ENCODE results near the gene RGS12.

The RGS12 gene

GRCh38 chr4:3334316-3334715 is 41.5 kb downstream of the RGS12 start:
- no peak overlapping the region for H3K4me3 ChIP-seq (ENCODE audit: low read depth, low read length)
- TF ChIP-seq CTCF (IDR thresholded peaks at IDR 0.05; ENCODE audit: low read depth, low read length), result no peak

GRCh38 chr4:3335385-3335784 is 42.6 kb downstream of the RGS12 start:
- TF ChIP-seq CTCF (IDR thresholded peaks at IDR 0.05; ENCODE audit: low read depth, low read length), result no peak
- H3K4me3 ChIP-seq (ENCODE audit: low read depth, low read length), result no peak overlapping the region

GRCh38 chr4:3335982-3336381 is 43.2 kb downstream of the RGS12 start:
- TF ChIP-seq CTCF (IDR thresholded peaks at IDR 0.05; ENCODE audit: low read depth, low read length), result no peak
- H3K4me3 ChIP-seq (ENCODE audit: low read depth, low read length), result no peak overlapping the region

- no peak for TF ChIP-seq CTCF (IDR thresholded peaks at IDR 0.05; ENCODE audit: low read depth, low read length)
- H3K4me3 ChIP-seq (ENCODE audit: low read depth, low read length), result no peak overlapping the region
Observed at GRCh38 chr4:3336382-3337356, 43.8 kb downstream of the RGS12 start.

- no peak overlapping the region for H3K4me3 ChIP-seq (ENCODE audit: low read depth, low read length)
- TF ChIP-seq CTCF (IDR thresholded peaks at IDR 0.05; ENCODE audit: low read depth, low read length), result no peak
Observed at GRCh38 chr4:3337357-3337732, 44.5 kb downstream of the RGS12 start.

GRCh38 chr4:3337811-3338210 is 45.0 kb downstream of the RGS12 start:
- no peak for TF ChIP-seq CTCF (IDR thresholded peaks at IDR 0.05; ENCODE audit: low read depth, low read length)
- no peak overlapping the region for H3K4me3 ChIP-seq (ENCODE audit: low read depth, low read length)

GRCh38 chr4:3338321-3338838 is 45.6 kb downstream of the RGS12 start:
- no peak overlapping the region for H3K4me3 ChIP-seq (ENCODE audit: low read depth, low read length)
- TF ChIP-seq CTCF (IDR thresholded peaks at IDR 0.05; ENCODE audit: low read depth, low read length), result no peak

Measured in WI38 (cell line).